ENCODE data around the gene KIF26A. TPM values are rescaled to one million over a fixed set of nuclear protein-coding genes. Genes with fewer than 3 reads are reported as not detected.

Gene KIF26A
- total RNA-seq, 2 experiments from 2014 or later: 0.21 to 0.28 TPM

GRCh38 chr14:104214431-104215218 lies 76.2 kb downstream of the KIF26A start:
- no peak for ATAC-seq
- Mint-ChIP-seq H3K27me3 (peaks cover 2% of the 10 kb centered on the region), H3K4me1 (no peaks in the 10 kb centered on the region), H3K36me3 (ENCODE audit: low read depth) (no peaks in the 10 kb centered on the region), H3K27ac (no peak overlapping the region), H3K9me3 (ENCODE audit: low read depth) (no peaks in the 10 kb centered on the region), H3K4me3 (no peak overlapping the region)
- CTCF ChIA-PET: interaction anchor here (0.8 kb wide), 1 partner anchor 354 kb away, joined by 3 read pairs; no protein-coding TSS in a partner anchor
- intact Hi-C loops (cut with DNase I, micrococcal nuclease): no loop called here
- POLR2A ChIA-PET: no interaction called here
- no peak for DNase-seq

- Mint-ChIP-seq H3K27me3 (peaks cover 2% of the 10 kb centered on the region), H3K36me3 (ENCODE audit: low read depth) (no peaks in the 10 kb centered on the region), H3K4me1 (no peaks in the 10 kb centered on the region), H3K4me3 (no peak overlapping the region), H3K9me3 (ENCODE audit: low read depth) (no peaks in the 10 kb centered on the region), H3K27ac (no peak overlapping the region)
- DNase-seq: no peak
- POLR2A ChIA-PET: no interaction called here
- CTCF ChIA-PET: no interaction called here
- intact Hi-C loops (cut with DNase I, micrococcal nuclease): no loop called here
- no peak for ATAC-seq
Observed at GRCh38 chr14:104215706-104216334, 77.4 kb downstream of the KIF26A start.

- CTCF ChIA-PET: no interaction called here
- peaks cover 2% of the 10 kb centered on the region for H3K27me3 Mint-ChIP-seq
- ATAC-seq (no peak), DNase-seq (no peak)
- no peaks in the 10 kb centered on the region for H3K9me3 Mint-ChIP-seq (ENCODE audit: low read depth)
- POLR2A ChIA-PET: no interaction called here
- intact Hi-C loops (cut with DNase I, micrococcal nuclease): no loop called here
- H3K36me3 Mint-ChIP-seq (ENCODE audit: low read depth): no peaks in the 10 kb centered on the region
- H3K4me1 Mint-ChIP-seq: no peaks in the 10 kb centered on the region
- H3K27ac Mint-ChIP-seq: no peak overlapping the region
- no peak overlapping the region for H3K4me3 Mint-ChIP-seq
Observed at GRCh38 chr14:104216457-104216856, 78.1 kb downstream of the KIF26A start.

- CTCF ChIA-PET: no interaction called here
Observed at GRCh38 chr14:104217486-104218360, 79.3 kb downstream of the KIF26A start.

GRCh38 chr14:104218361-104219180 lies 80.2 kb downstream of the KIF26A start:
- POLR2A ChIA-PET: no interaction called here
- Mint-ChIP-seq H3K4me1 (no peaks in the 10 kb centered on the region), H3K27me3 (peaks cover 5% of the 10 kb centered on the region), H3K9me3 (ENCODE audit: low read depth) (no peaks in the 10 kb centered on the region), H3K27ac (no peak overlapping the region), H3K4me3 (no peak overlapping the region), H3K36me3 (ENCODE audit: low read depth) (no peaks in the 10 kb centered on the region)
- CTCF ChIA-PET: no interaction called here
- intact Hi-C loops (cut with DNase I, micrococcal nuclease): no loop called here
- no peak for ATAC-seq
- no peak for DNase-seq

More at GRCh38 chr14:104217486-104218360, 79.3 kb downstream of the KIF26A start:
- ATAC-seq (no peak), DNase-seq (no peak)
- Mint-ChIP-seq H3K27ac (no peak overlapping the region), H3K27me3 (peaks cover 5% of the 10 kb centered on the region), H3K4me1 (no peaks in the 10 kb centered on the region), H3K9me3 (ENCODE audit: low read depth) (no peaks in the 10 kb centered on the region), H3K36me3 (ENCODE audit: low read depth) (no peaks in the 10 kb centered on the region), H3K4me3 (no peak overlapping the region)
- intact Hi-C loops (cut with DNase I, micrococcal nuclease): no loop called here
- POLR2A ChIA-PET: no interaction called here

GRCh38 chr14:104219731-104220214 lies 81.4 kb downstream of the KIF26A start:
- no peak for DNase-seq
- H3K9me3 Mint-ChIP-seq (ENCODE audit: low read depth): no peaks in the 10 kb centered on the region
- no peaks in the 10 kb centered on the region for H3K36me3 Mint-ChIP-seq (ENCODE audit: low read depth)
- POLR2A ChIA-PET: no interaction called here
- peaks cover 12% of the 10 kb centered on the region for H3K27me3 Mint-ChIP-seq
- no peak overlapping the region for H3K4me3 Mint-ChIP-seq
- no peak overlapping the region for H3K27ac Mint-ChIP-seq
- intact Hi-C loops (cut with DNase I, micrococcal nuclease): no loop called here
- H3K4me1 Mint-ChIP-seq: peaks cover 3% of the 10 kb centered on the region
- CTCF ChIA-PET: no interaction called here
- no peak for ATAC-seq

GRCh38 chr14:104220215-104221070 lies 82.1 kb downstream of the KIF26A start:
- no peak overlapping the region for H3K27ac Mint-ChIP-seq
- intact Hi-C loops (cut with DNase I, micrococcal nuclease): no loop called here

GRCh38 chr14:104221071-104221625 lies 82.8 kb downstream of the KIF26A start:
- ChIA-PET CTCF (no interaction called here), POLR2A (no interaction called here)
- Mint-ChIP-seq H3K27me3 (peaks cover 12% of the 10 kb centered on the region), H3K36me3 (ENCODE audit: low read depth) (no peaks in the 10 kb centered on the region), H3K4me3 (no peak overlapping the region), H3K4me1 (peaks cover 10% of the 10 kb centered on the region), H3K27ac (no peak overlapping the region), H3K9me3 (ENCODE audit: low read depth) (no peaks in the 10 kb centered on the region)
- ATAC-seq (no peak), DNase-seq (no peak)
- intact Hi-C loops (cut with DNase I, micrococcal nuclease): no loop called here

More at GRCh38 chr14:104220215-104221070, 82.1 kb downstream of the KIF26A start:
- H3K9me3 Mint-ChIP-seq (ENCODE audit: low read depth): no peaks in the 10 kb centered on the region
- H3K4me3 Mint-ChIP-seq: no peak overlapping the region
- ChIA-PET CTCF (no interaction called here), POLR2A (no interaction called here)
- H3K36me3 Mint-ChIP-seq (ENCODE audit: low read depth): no peaks in the 10 kb centered on the region
- H3K27me3 Mint-ChIP-seq: peaks cover 12% of the 10 kb centered on the region
- DNase-seq (no peak), ATAC-seq (no peak)
- H3K4me1 Mint-ChIP-seq: peaks cover 6% of the 10 kb centered on the region

- peaks cover 12% of the 10 kb centered on the region for H3K27me3 Mint-ChIP-seq
- no peaks in the 10 kb centered on the region for H3K9me3 Mint-ChIP-seq (ENCODE audit: low read depth)
- H3K36me3 Mint-ChIP-seq (ENCODE audit: low read depth): no peaks in the 10 kb centered on the region
- intact Hi-C loops (cut with DNase I, micrococcal nuclease): no loop called here
- DNase-seq: no peak
- ChIA-PET CTCF (interaction anchor here (0.6 kb wide), 1 partner anchor 48 kb away, joined by 4 read pairs; no protein-coding TSS in a partner anchor), POLR2A (no interaction called here)
- H3K4me1 Mint-ChIP-seq: peaks cover 14% of the 10 kb centered on the region
- H3K27ac Mint-ChIP-seq: no peak overlapping the region
- no peak overlapping the region for H3K4me3 Mint-ChIP-seq
- no peak for ATAC-seq
Observed at GRCh38 chr14:104221636-104222369, 83.4 kb downstream of the KIF26A start.

All from activated CD4-positive, alpha-beta T cell treated with anti-CD3 and anti-CD28 coated beads for 36 hours (primary cell).